22Rv1 (cell line): ENCODE data around the gene MYO7B.

Experiments
- H3K27ac ChIP-seq: fragments of 450-650 bp; 2 replicates; pipeline ENCODE4 v1.5.1; 2017
- ZFX ChIP-seq: fragments of 450-650 bp; IDR thresholded peaks from 2 replicates; pipeline ENCODE4 v1.6.1; 2017; ENCODE audit warnings: antibody characterized with exemption, borderline replicate concordance
- TF ChIP-seq, protein P1 (sequence below): fragments of 450-650 bp; IDR thresholded peaks from 2 replicates; pipeline ENCODE4 v1.5.1; 2017; ENCODE audit warnings: mild to moderate bottlenecking

MYO7B gene

GRCh38 chr2:127511917-127512316 lies 23.6 kb upstream of the MYO7B start:
- no peak for TF ChIP-seq ZFX
- TF ChIP-seq, protein P1, sequence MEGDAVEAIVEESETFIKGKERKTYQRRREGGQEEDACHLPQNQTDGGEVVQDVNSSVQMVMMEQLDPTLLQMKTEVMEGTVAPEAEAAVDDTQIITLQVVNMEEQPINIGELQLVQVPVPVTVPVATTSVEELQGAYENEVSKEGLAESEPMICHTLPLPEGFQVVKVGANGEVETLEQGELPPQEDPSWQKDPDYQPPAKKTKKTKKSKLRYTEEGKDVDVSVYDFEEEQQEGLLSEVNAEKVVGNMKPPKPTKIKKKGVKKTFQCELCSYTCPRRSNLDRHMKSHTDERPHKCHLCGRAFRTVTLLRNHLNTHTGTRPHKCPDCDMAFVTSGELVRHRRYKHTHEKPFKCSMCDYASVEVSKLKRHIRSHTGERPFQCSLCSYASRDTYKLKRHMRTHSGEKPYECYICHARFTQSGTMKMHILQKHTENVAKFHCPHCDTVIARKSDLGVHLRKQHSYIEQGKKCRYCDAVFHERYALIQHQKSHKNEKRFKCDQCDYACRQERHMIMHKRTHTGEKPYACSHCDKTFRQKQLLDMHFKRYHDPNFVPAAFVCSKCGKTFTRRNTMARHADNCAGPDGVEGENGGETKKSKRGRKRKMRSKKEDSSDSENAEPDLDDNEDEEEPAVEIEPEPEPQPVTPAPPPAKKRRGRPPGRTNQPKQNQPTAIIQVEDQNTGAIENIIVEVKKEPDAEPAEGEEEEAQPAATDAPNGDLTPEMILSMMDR = no peak
- no peak overlapping the region for H3K27ac ChIP-seq

- TF ChIP-seq, protein P1 = no peak
- no peak for TF ChIP-seq ZFX
- H3K27ac ChIP-seq = no peak overlapping the region
Measured at GRCh38 chr2:127512362-127512761, 23.1 kb upstream of the MYO7B start.

DNA sequence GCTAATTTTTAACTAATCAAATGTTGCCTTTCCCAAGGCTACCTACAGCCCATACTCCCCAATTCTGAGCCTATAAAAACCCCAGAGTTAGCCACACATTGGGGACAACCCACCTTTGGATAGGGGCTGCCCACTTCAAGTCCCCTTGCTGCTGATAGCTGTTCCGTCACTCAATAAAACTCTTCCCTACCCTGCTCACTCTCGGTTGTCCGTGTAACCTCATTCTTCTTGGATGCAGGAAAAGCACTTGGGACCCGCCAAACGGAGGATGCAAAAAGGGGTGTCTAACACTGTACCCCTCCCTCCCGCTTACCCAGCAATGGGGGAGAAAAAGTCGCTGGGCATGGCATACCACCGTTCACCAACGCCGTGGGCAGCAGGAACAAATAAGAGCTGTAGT lies 21.4 kb upstream of the MYO7B start:
- TF ChIP-seq ZFX = no peak
- TF ChIP-seq, protein P1 = no peak
- no peak overlapping the region for H3K27ac ChIP-seq

DNA sequence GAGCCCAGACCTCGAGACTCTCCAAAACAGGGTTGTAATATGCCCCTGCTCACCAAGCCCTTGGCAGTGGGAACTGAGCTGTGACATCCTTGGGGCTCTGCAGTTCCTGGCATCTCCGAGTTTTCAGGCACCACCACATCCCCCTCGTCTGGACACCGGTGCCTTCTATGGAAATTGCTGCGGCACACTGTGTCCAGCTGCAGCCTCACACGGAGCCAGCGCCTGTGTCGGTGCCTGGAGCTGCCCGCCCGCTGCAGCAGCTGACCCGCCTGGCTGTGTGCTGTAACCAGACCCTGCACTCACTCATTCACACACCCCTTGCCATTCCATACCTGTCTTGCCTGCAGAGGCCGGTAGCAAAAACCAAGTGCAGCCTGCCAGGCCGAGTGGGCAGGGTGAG lies 21.0 kb upstream of the MYO7B start:
- TF ChIP-seq, protein P1 = no peak
- TF ChIP-seq ZFX = no peak
- no peak overlapping the region for H3K27ac ChIP-seq

DNA sequence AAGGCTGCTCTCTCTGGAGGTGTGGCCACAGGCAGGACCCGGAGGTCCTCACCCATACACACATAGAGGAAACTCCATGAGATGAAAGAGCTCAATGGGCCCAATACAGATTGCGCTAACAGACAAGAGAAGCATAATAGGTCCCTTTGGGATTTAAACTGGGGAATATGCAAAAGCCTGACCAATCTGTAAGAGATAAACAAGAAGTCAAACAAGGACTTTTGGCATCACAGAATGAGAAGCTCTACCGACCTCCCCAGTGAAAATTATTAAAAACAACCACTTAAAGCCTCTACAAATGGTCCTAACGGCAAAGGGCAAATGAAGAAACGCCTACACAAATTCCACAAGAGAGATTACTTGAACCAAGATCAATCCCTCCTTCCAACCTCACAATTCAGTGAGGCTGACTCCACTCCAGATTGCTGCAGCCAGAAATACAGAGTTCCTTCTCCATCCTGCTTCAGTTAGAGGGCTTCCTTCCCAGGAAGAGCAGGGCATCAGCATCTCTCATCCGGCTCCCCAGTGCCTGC lies 20.0 kb upstream of the MYO7B start:
- no peak for TF ChIP-seq ZFX
- TF ChIP-seq, protein P1 = no peak
- H3K27ac ChIP-seq = no peak overlapping the region

GRCh38 chr2:127516041-127516762 lies 19.3 kb upstream of the MYO7B start:
- TF ChIP-seq, protein P1 = no peak
- TF ChIP-seq ZFX = no peak
- H3K27ac ChIP-seq = no peak overlapping the region

DNA sequence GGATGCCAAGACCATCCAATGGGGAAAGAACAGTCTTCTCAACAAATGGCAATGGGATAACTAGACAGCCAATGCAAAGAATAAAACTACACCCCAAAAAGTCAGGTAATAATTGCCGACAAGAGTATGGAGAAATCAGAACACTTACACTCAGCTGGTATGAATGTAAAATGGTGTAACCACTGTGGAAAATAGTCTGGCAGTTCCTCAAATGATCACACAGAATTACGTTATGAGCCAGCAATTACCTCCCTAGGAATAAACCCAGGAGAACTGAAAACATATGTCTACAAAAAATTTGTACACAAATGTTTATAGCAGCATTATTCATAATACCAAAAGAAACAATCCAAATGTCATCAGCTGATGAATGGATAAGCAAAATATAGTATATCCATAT lies 18.0 kb upstream of the MYO7B start:
- no peak overlapping the region for H3K27ac ChIP-seq
- no peak for TF ChIP-seq ZFX
- TF ChIP-seq, protein P1 = no peak
